Measurements from ENCODE around the gene ALDH1A2.

ALDH1A2 gene

DNA sequence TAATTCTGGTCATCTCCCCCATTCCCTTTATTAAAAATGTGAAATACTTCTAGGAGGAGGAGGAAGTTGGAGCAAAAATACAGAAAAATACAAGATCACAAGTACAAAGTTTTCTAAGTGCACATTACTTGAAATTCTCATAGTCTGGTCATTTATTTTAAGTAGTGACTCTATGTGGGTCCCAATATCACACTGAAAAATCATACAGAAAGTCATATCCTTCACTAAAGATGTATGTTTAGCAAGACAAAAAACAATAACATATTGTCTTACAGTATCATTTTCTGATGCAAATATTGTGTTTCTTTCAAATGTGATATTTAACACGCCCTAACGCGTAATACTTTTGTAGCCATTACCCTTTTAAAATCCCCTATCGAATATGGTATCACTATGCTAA is 2.5 kb downstream of the ALDH1A2 start:
- TF ChIP-seq, protein P1, sequence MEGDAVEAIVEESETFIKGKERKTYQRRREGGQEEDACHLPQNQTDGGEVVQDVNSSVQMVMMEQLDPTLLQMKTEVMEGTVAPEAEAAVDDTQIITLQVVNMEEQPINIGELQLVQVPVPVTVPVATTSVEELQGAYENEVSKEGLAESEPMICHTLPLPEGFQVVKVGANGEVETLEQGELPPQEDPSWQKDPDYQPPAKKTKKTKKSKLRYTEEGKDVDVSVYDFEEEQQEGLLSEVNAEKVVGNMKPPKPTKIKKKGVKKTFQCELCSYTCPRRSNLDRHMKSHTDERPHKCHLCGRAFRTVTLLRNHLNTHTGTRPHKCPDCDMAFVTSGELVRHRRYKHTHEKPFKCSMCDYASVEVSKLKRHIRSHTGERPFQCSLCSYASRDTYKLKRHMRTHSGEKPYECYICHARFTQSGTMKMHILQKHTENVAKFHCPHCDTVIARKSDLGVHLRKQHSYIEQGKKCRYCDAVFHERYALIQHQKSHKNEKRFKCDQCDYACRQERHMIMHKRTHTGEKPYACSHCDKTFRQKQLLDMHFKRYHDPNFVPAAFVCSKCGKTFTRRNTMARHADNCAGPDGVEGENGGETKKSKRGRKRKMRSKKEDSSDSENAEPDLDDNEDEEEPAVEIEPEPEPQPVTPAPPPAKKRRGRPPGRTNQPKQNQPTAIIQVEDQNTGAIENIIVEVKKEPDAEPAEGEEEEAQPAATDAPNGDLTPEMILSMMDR (IDR thresholded peaks at IDR 0.05; ENCODE audit: low read depth, low read length): no peak
- DNase-seq (ENCODE audit: low read depth in 2 of 2): no peak
- H3K4me3 ChIP-seq (replicated peaks in 1 of 2; ENCODE audit: low read depth in 2 of 2, low read length in 2 of 2): no peak overlapping the region

DNA sequence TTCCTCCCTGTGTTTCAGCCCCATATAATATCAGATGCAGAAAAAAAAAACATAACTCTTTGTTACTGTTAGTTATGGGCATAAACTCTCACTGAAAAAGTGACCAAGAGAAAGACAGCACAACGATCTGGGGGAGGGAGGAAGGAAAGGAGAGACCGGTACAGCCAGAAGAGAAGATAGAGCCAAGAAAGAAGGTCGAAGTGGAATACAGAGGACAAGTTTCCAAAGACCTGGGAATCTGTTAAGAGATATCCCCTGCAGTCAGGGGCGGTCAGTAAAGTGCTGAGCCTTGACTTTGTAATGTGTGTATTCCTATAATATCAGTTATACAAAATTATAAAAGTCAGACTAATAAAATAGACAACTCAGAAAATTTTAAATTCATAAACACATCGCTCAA is 3.3 kb downstream of the ALDH1A2 start:
- peak in 1 of 2 donors; percentile 17 for DNase-seq (ENCODE audit: low read depth in 2 of 2)
- H3K4me3 ChIP-seq (replicated peaks in 1 of 2; ENCODE audit: low read depth in 2 of 2, low read length in 2 of 2): peak overlapping the region in 1 of 2 donors; percentile 13
- TF ChIP-seq, protein P1 (IDR thresholded peaks at IDR 0.05; ENCODE audit: low read depth, low read length): no peak

DNA sequence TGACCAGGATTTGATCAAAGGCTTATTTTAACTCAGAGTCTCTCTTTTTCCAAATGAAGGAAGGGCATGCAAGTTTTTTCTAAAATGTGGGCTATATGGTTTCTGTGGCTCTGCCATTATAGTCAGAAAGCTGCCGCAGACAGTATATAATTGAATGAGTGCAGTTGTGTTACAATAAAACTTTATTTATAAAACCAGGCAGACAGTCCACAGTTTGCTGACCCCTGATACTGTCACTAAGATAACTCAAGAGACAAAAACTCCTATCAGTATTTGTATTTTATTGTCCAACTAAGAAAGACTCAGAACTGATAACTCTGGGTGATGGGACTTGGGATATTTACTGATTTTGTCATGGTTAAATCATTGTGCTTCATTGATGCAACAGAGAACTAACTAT is 4.9 kb downstream of the ALDH1A2 start:
- TF ChIP-seq, protein P1 (IDR thresholded peaks at IDR 0.05; ENCODE audit: low read depth, low read length): no peak
- no peak for DNase-seq (ENCODE audit: low read depth in 2 of 2)
- no peak overlapping the region for H3K4me3 ChIP-seq (replicated peaks in 1 of 2; ENCODE audit: low read depth in 2 of 2, low read length in 2 of 2)

DNA sequence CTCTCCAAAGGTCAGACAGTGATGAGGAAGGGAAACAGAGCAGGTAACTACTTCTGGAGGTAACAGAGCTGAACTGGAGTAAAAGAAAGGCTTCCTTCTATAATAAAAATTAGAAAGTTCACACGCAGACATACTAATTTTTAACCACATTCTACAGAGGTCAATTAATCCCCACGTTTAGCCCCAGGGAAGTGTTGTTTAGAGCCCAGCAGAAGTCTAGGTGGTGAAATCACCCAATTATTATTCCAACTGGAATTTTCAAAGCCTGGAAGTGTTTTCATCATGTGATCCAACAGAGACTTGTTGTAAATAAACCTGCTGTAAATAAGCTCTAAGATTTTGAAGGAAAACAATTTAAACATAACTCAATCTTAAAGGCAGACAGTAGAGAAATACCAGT is 6.8 kb downstream of the ALDH1A2 start:
- no peak for DNase-seq (ENCODE audit: low read depth in 2 of 2)
- TF ChIP-seq, protein P1 (IDR thresholded peaks at IDR 0.05; ENCODE audit: low read depth, low read length): no peak
- H3K4me3 ChIP-seq (replicated peaks in 1 of 2; ENCODE audit: low read depth in 2 of 2, low read length in 2 of 2): no peak overlapping the region

DNA sequence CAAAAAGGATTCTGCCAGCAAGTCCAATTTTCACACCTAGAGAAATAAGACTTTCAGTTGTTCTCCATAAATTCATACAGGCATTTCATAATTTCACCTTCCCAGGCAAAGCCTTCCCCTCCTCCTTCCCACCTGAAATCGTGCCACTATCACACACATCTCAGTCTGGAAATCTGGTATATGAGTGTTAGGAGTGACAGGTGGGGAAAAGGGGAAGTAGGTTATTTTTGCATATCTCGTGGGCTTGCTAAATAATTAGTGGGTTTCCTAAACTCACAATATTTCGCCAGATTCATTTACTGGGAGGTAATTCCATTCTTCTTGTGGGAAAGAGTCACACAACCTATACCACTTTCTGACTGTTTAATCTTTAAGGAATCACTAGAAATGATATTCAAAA is 7.4 kb downstream of the ALDH1A2 start:
- TF ChIP-seq, protein P1 (IDR thresholded peaks at IDR 0.05; ENCODE audit: low read depth, low read length): no peak
- no peak for DNase-seq (ENCODE audit: low read depth in 2 of 2)
- H3K4me3 ChIP-seq (replicated peaks in 1 of 2; ENCODE audit: low read depth in 2 of 2, low read length in 2 of 2): no peak overlapping the region

DNA sequence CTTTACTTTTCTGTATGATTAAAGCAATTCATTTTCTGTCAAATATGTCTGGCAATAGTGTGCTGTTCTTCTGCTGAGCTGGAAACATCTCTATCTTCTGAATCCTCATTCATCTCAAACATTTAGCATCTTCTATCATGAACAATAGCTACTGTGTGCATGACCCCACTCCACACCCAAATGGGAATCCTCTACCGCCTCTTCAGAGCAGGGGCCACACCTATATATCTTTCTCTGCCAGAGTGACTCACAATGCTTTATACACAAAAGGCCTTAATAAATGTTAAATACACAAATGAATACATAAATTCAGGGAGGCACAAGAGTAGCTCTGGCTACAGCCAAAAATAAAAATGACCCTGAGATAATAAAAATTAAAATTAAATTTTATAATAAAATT is 8.0 kb downstream of the ALDH1A2 start:
- H3K4me3 ChIP-seq (replicated peaks in 1 of 2; ENCODE audit: low read depth in 2 of 2, low read length in 2 of 2): no peak overlapping the region
- DNase-seq (ENCODE audit: low read depth in 2 of 2): no peak
- TF ChIP-seq, protein P1 (IDR thresholded peaks at IDR 0.05; ENCODE audit: low read depth, low read length): no peak

DNA sequence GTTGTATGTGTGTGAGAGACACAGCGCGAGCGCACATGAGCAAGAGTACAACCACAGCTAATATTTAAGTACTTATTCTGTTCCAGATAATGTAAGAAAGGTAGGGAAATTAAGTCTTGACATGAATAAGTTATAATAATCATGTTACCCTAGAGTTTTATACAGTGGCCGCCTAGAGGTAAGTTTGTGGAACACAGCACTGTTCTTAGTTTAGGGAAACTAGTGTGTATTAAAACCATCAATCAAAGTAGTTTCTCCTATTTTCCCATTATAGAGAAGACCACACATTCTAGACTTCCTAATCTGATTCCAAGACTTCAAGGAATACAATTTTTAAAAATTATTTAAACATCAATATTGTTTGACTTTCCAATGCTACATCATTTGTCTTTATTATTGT is 9.5 kb downstream of the ALDH1A2 start:
- TF ChIP-seq, protein P1 (IDR thresholded peaks at IDR 0.05; ENCODE audit: low read depth, low read length): peak; percentile 5

More for the DNA sequence above, 9.5 kb downstream of the ALDH1A2 start:
- H3K4me3 ChIP-seq (replicated peaks in 1 of 2; ENCODE audit: low read depth in 2 of 2, low read length in 2 of 2): no peak overlapping the region
- no peak for DNase-seq (ENCODE audit: low read depth in 2 of 2)
